Midbrain (tissue), 1 donor: Measurements from ENCODE around the gene DRC1.
"Not testable (repeated sequence)": the region's sequence is repeated elsewhere in the genome, so short reads cannot be mapped to it uniquely, and the experiment has no call there.

Experiments used
- DNase-seq: peaks from one replicate; lab custom pipeline; 2025; lab: John Stamatoyannopoulos, UW

The DRC1 gene

GRCh38 chr2:26401739-26402541 lies at the start of gene DRC1:
Gene DRC1 (plus strand): TSS chr2:26401920. CDS start chr2:26401990, 70 bp downstream.
- peak; percentile 59 for DNase-seq

GRCh38 chr2:26352892-26353291 lies 48.8 kb upstream of the DRC1 start:
- DNase-seq, result no peak

DNA sequence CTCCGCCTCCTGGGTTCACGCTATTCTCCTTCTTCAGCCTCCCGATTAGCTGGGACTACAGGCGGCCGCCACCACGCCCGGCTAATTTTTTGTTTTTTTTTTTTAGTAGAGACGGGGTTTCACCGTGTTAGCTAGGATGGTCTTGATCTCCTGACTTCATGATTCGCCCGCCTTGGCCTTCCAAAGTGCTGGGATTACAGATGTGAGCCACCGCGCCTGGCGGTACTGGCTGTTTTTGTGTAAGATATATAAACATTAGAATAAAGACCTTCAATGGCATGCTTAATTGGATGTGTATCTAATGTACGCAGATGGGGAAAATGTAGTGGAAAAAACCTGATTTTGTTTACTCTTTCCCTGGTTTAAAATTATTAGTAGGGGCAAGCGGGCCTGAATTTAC lies 47.3 kb upstream of the DRC1 start:
- not testable (repeated sequence) for DNase-seq

DNA sequence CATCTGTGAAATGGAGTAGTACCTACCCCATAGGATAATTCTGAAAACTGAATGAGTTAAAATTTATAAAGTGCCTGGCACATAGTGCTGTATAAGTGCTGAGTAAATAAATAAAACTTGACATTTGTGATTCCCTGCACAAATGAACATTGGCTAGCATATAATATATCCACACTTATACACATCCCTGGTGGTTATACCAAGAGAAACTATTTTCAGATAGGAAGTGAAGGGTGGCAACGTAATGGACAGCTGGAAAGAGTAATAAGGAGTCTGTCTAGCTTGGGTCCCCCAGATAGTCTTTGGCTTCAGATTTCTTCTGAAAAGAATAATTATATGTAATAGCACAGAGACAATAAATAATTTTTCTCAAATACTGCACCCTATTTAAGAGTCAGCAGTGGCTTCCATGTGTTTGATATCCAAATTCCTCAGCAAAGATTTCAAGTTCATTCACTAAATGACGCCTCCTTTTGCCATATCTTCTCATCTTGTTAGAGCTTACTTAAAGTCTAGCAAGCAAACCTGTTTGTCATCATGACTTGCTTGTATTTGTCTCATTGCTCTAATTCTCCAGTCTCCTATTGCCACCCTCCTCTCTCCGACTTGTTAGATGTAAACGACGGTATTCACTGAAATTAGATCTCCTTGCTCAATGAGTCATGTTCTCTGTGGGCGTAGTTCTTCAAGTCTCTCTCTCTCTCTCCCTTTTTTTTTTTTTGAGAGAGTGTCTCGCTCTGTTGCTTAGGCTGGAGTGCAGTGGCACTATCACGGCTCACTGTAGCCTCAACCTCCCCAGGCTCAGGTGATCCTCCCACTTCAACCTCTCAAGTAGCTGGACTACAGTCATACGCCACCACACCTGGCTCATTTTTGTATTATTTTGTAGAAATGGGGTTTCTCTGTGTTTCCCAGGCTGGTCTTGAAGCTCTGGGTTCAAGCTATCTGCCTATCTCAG lies 46.4 kb upstream of the DRC1 start:
- no peak for DNase-seq

DNA sequence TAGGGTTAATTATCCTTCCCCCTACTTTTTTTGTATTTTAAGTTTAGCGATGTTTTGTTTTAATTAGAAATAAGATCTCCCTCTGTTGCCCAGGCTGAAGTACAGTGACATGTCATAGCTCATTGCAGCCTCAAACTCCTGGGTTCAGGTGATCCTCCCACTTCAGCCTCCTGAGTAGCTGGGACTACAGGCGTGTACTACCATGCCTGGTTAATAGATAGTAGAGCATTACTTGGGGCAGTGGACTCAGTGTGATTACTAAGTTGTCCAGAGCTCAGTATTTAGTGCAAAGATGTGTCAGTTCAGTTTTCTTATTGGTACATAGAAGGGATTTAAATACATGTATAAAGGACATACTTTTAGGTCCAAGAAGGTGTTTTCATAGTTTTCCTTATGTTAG lies 45.6 kb upstream of the DRC1 start:
- no peak for DNase-seq

GRCh38 chr2:26356771-26357170 lies 44.9 kb upstream of the DRC1 start:
- no peak for DNase-seq

DNA sequence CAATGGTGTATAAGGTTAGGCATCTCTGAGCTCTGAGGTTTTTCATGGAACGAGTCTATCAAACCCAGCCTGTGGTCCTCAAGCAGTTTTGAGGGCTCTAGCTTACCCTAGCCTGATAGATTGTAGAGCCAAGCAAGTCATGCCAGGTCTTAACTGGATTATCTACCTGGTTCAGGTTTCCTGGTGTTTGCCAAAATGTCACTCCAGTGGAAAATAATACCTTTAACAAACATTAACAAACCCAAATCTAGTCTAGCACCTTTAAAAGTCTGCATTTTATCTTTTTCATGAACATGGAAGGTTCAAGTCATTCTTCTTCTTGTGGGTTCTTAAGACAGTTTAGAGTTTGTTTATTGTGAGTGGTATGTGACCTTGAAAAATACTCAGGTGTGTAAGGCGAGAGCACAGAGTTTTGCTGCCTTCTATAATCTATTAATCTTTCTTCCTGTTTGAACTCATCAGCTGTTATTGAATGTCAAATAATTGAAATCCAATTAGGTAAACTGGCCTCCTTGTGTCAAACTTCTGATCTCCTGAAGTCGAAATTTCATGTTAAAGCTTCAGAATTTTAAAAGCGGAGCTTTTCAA lies 41.7 kb upstream of the DRC1 start:
- DNase-seq, result no peak

GRCh38 chr2:26363323-26363722 lies 38.4 kb upstream of the DRC1 start:
- DNase-seq, result no peak

DNA sequence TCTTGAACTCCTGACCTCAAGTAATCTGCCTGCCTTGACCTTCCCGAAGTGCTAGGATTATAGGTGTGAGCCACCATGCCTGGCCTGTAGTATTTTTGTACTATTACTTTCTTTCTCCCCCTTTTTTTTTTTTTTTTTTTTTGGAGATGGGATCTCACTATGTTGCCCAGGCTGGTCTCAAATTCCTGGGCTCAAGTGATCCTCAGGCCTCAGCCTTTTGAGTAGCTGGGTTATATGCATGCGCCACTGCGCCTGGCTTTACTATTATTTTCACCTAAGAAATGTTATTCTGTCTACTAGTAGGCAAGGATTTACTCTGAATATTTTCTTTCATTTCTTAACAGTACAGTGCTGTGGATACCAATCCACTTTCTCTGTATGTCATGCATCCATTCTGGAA lies 37.8 kb upstream of the DRC1 start:
- no peak for DNase-seq

- DNase-seq, result no peak
Measured at GRCh38 chr2:26364669-26365068, 37.1 kb upstream of the DRC1 start.

GRCh38 chr2:26366957-26367356 lies 34.8 kb upstream of the DRC1 start:
- no peak for DNase-seq

- not testable (repeated sequence) for DNase-seq
Measured at GRCh38 chr2:26369664-26370063, 32.1 kb upstream of the DRC1 start.

- not testable (repeated sequence) for DNase-seq
Measured at GRCh38 chr2:26370909-26371308, 30.8 kb upstream of the DRC1 start.

- DNase-seq, result no peak
Measured at GRCh38 chr2:26376799-26377198, 24.9 kb upstream of the DRC1 start.

DNA sequence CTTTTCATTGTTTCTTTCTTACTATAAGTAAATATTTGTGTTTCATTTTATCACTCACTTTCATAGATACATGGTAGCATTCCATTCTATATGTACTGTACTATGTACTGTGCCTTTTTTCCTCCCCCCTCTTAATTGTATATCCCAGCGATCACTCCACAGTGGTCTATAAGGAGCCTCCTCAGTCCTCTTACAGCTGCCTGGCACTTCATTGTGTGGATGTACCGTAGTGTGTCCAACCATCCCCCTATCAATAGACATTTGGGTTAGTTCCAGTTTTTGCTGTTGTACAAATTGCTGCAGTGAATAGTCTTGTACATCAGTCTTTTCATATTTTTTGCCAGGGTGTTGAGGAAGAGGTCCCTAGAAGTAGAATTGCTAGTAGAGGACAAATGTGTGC lies 21.4 kb upstream of the DRC1 start:
- DNase-seq, result no peak

- DNase-seq, result no peak
Measured at GRCh38 chr2:26382564-26382963, 19.2 kb upstream of the DRC1 start.

- no peak for DNase-seq
Measured at GRCh38 chr2:26384183-26384582, 17.5 kb upstream of the DRC1 start.

DNA sequence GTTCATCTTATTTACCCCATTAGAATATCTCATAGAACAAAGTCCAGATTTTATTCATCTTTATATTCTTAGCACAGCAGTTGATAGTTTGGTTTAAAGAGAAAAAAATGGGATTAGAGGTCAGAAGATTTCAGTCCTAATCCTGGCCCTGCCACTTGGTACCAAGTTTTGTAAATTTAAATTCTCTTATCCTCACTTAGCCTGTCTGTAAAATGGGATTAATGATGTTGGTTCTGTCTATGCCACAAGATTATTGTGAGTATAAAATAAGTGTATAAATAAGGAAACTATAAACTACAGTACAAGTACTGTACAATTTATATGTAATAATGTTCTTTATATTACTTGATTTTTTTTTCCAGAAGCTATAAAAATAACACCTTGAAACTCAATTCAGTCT lies 17.1 kb upstream of the DRC1 start:
- DNase-seq, result no peak

DNA sequence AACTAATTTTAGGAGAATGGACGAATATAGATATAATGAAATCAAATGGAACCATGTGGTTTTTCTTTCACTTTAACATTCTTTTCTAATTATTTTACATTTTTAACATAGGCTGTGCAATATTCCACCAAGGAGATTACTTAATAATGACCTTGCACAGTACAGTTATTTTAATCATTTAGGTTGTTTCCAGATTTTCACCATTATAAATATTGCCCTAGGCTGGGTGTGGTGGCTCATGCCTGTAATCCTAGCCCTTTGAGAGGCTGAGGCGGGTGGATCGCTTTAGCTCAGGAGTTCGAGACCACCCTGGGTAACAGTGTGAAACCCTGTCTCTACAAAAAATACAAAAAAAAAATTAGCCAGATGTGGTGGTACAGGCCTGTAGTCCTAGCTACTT lies 14.5 kb upstream of the DRC1 start:
- DNase-seq, result no peak

- no peak for DNase-seq
Measured at GRCh38 chr2:26394694-26395093, 7.0 kb upstream of the DRC1 start.

GRCh38 chr2:26395394-26395793 lies 6.3 kb upstream of the DRC1 start:
- peak; percentile 7 for DNase-seq

DNA sequence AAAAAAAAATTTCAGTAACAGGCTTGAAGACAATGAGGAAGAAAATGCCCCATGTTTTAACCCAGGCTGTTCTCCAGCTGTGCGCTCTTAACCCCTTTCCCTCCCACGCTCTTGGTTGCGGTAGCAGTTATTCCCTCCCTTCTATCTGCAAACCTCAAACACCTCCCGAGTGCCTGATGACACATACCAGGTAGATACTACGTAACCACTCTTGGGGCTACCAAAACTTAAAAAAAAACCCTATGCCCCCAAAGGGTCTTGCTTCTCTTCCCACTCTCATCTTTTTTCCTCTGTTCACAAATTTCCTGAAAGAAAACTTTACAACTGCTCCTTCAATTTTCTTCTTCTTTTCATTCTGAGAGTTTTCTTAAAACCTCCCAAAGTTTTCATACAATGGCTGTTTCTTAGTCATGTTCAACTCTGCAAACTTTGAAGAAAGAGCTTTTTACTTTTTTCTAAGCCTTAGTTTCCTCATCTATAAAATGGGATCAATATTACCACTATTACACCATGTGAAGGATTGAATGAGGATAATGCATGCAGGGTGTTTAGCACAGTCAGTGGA lies 4.9 kb upstream of the DRC1 start:
- no peak for DNase-seq
